ENCODE measurements around the gene ITGAX.

ITGAX gene

GRCh38 chr16:31429314-31429713 lies 74.3 kb downstream of the ITGAX start:
- no peak for DNase-seq (ENCODE audit: low read depth)
- H3K4me3 ChIP-seq (ENCODE audit: control insufficient read depth, low read depth, low read length): no peak overlapping the region
- TF ChIP-seq CTCF (IDR thresholded peaks at IDR 0.05; ENCODE audit: control insufficient read depth, insufficient read depth, low read depth, low read length, missing control alignments): no peak

GRCh38 chr16:31429796-31430195 lies 74.8 kb downstream of the ITGAX start:
- TF ChIP-seq CTCF (IDR thresholded peaks at IDR 0.05; ENCODE audit: control insufficient read depth, insufficient read depth, low read depth, low read length, missing control alignments): no peak
- no peak overlapping the region for H3K4me3 ChIP-seq (ENCODE audit: control insufficient read depth, low read depth, low read length)
- no peak for DNase-seq (ENCODE audit: low read depth)

- DNase-seq (ENCODE audit: low read depth): no peak
- H3K4me3 ChIP-seq (ENCODE audit: control insufficient read depth, low read depth, low read length): no peak overlapping the region
- no peak for TF ChIP-seq CTCF (IDR thresholded peaks at IDR 0.05; ENCODE audit: control insufficient read depth, insufficient read depth, low read depth, low read length, missing control alignments)
These were observed 75.5 kb downstream of the ITGAX start for GRCh38 chr16:31430380-31431052.
